T1000 (cell line): ENCODE data around the gene PP2D1.
A peak's percentile ranks its signal among the peaks of the same experiment; 100 is the strongest.
"Not testable (repeated sequence)": the region's sequence is repeated elsewhere in the genome, so short reads cannot be mapped to it uniquely, and the experiment has no call there.

Experiments
- DNase-seq: peaks from one replicate; lab custom pipeline; 2025; ENCODE audit warnings: mixed read lengths; lab: John Stamatoyannopoulos, UW

PP2D1 gene, protein sequence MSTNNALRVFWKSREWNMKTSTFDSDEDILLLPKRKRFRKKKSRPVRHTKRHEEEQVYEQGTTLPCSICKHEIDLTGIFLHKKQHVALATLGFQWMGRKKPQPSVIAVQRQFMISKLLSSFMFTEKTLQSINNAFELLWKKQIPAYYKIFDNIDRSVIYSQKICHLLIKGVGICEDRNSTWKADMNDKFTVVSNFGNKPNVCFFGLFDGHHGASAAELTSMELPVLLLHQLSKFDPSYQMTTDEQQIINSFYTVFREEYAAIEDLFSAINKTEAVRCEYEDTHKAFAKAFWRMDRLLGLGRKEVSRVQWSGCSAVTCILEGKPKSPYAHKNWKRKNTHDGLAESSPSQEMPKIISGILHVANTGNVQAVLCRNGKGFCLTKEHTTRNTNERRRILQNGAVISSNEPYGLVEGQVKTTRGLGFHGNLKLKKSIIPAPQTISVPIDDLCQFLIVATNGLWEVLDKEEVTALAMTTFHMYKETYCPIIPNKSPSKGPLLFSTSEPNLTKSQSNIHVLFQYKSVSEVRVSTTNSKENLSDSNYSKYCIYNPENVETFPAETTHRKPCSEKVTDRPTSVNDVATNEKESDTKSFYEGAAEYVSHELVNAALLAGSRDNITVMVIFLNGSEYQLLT

DNA sequence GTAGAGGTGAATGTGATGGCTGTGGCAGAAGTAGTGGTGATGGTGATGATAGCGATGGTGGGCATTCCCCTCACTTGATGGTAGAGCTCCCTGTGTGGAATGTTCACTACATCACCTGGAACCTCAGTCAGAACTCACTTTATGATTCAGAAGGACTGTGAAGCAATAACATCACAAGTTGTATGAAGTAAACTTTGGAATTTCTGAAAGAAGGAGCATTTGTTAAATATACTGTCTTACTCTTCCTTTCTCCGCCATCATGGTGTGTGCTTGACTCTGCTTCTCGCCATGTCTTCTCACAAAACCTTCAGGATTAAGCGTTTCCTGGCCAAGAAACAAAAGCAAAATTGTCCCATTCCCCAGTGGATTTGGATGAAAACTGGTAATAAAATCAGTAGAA lies at the start of gene PP2D1:
TSS of gene PP2D1 (minus strand) at position 101 of the 400 bp plus-strand sequence. CDS start 192 bp downstream, outside the sequence.
- DNase-seq: no peak

GRCh38 chr3:20060974-20061685 lies 49.1 kb upstream of the PP2D1 start:
- no peak for DNase-seq

DNA sequence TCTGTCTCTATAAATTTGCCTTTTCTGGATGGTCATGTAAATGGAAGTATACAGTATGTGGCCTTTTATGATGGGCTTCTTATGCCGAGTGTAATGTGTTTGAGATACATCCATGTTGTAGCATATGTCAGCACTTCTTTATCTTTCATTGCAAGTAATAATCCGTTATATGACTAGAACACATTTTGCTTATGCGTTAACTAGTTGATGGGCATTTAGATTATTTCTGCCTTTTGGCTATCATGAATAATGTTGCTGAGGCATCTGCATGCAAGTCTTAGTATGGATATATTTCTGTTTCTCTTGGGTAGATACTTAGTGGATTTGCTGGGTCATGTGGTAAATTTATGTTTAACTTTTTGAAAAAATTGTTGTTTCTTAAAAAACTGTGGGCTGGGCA lies 47.9 kb upstream of the PP2D1 start:
- DNase-seq: no peak

- DNase-seq: no peak
Observed at GRCh38 chr3:20057612-20058180, 45.6 kb upstream of the PP2D1 start.

DNA sequence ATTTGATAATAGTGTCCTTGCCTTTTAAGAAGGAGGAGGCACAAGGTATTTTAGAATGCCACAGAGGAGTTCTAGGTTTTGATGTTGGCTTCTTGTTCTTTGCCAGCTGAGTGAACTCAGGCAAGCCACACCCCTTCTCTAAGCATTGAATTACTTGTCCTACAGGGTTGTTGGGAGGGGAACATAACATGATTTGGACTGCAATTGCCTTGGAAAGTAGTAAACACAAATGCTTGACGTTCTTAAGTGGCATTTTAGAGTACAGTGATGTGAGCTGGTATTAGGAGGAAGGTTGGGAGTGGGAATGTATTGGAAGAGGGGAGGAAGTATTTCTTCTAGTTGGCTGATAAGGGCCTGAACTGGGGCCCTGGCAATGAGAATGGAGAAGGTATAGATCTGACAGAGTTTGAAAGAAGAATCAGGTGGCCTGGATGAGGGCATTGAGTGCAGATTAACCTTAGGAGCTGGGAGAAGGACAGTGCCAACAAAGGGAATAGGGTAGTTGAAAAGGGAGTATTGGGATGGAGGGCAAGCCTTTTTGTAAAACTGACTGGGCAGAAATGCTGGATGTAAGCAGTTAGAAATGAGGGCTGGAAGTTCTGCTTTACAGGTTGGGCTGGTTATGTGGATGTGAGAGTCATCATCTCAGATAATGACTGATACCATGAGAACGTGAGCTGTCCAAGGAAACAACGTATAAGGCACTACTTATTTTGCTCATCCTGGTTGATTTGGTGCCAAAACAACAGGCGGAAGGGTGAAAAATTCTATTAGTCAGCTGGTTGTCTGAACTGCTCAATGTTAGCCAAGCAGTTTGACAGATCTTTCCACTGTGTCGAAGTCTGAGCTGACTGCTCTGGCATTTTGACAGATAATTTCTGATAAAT lies 44.9 kb upstream of the PP2D1 start:
- no peak for DNase-seq

DNA sequence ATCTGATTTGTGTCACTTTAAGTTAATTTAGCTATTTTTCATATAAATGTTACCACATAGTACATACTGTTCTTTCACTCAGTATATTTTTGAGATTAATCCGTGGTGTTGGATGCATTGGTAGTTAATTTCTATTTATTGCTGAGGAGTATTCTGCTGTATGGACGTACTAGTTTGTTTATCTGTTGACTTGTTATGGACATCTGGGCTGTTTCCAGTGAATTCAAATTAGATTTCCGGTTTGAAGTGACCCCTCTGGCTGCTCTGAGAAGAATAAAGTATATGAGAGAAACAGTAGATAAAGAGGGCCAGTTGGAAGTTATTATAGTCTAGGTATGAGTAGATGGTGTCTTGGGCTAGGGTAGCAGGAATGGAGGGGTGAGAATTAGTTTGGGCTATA lies 43.8 kb upstream of the PP2D1 start:
- DNase-seq: no peak

- no peak for DNase-seq
Observed at GRCh38 chr3:20055020-20055775, 43.1 kb upstream of the PP2D1 start.

- DNase-seq: peak; percentile 80
Observed at GRCh38 chr3:20054549-20054987, 42.5 kb upstream of the PP2D1 start.

- DNase-seq: no peak
Observed at GRCh38 chr3:20052851-20053250, 40.8 kb upstream of the PP2D1 start.

DNA sequence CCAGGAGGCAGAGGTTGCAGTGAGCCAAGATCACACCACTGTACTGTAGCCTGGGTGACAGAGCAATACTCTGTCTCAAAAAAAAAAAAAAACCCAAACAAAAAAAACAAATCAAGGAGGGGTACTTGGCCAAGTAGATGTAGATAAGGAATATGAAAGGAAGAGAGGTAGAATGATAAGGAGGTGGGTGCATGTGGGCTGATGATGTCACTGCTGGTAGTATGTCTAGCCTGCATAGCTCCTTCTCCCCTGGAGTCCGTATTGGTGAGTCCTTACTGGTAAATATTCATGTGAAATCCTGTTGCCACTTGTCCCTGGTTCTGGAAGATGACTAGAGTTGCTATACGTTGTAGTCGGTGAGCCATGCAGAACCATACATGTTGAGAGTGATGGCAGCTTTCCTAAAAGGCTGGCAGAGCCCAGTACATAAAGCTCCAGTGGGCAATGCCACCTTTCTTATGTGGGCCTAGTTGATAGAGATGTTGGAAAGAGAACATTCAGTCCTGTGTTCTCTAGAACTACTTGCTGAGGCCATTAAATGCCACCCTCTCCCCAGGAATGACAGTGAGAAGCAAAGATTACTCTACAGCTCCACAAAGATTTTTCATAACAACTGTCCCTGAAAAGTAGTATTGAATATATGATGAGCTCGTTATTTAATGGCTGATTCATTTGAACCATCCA lies 39.2 kb upstream of the PP2D1 start:
- DNase-seq: no peak

GRCh38 chr3:20047976-20048883 lies 36.2 kb upstream of the PP2D1 start:
- no peak for DNase-seq

GRCh38 chr3:20047341-20047779 lies 35.3 kb upstream of the PP2D1 start:
- no peak for DNase-seq

DNA sequence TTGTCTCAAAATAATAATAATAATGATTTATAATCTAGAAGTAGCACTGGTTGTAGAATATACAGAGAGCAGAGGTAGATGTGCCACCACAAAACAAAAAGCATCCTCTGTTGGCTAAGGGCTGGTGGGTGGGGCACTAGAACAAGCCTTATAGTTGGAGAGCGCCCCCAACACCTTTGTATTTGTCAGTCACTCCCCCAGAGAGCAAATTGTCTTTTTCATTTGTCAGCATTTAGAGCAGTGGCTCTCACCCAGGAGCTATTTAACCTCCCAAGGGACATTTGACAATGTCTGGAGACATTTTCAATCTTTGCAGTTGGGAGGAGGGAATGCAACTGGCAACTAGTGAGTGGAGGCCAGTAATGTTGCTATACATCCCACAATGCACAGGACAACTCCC lies 34.5 kb upstream of the PP2D1 start:
- no peak for DNase-seq

- not testable (repeated sequence) for DNase-seq
Observed at GRCh38 chr3:20045141-20045540, 33.1 kb upstream of the PP2D1 start.

DNA sequence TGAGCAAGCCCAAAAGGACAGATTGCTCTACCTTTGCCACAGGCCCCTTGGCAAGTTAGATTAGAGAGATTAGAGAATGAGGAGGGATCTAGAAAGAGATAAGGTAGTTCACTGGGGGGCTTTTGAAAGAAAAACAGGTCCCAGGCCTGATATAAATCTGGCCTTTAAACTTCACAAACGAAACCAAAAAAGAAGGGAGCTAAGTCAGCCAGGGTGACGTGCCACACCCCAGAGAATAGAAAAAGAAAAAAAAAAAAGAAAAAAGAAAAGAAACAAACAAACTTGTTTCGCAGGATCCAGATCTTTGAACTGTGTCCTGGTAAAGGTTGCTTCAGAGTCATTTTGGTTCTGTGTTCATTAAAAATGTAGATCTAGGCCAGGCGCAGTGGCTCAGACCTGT lies 31.8 kb upstream of the PP2D1 start:
- no peak for DNase-seq

DNA sequence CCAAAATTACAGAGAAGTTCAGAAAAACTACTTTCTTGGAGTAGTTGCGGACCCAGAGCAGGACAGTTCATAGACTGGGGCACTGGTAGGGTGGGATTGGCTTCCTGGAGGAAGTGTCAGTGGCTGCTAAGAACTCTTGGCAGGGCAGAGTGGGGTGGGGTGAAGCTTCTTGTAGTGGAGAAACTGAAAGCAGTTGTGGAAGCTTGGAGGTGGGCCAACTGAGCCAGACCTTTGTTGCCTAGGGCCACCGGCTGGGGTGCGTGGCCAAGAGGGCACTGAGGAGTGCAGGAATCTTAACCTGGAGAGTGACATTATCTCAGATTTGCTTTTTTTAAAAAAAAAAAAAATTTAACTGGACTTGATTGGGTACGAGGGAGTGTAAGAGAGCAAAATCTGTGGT lies 31.3 kb upstream of the PP2D1 start:
- no peak for DNase-seq

DNA sequence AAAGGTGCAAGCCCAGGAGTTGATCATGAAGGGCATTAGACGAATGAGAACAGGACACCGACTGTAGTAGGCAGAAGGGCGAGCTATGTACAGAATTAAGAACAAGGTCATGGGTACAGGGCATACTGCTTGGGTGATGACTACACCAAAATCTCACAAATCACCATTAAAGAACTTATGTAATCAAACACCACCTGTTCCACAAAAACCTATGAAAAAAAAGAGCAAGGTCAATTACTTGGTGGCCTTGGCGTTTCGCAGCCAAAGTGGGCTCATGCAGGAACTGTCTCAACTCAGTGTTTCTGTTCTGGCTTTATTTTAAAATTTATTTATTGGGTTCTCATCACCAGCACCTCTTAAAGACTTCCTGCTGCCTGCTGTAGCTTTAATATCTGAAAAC lies 30.3 kb upstream of the PP2D1 start:
- no peak for DNase-seq

DNA sequence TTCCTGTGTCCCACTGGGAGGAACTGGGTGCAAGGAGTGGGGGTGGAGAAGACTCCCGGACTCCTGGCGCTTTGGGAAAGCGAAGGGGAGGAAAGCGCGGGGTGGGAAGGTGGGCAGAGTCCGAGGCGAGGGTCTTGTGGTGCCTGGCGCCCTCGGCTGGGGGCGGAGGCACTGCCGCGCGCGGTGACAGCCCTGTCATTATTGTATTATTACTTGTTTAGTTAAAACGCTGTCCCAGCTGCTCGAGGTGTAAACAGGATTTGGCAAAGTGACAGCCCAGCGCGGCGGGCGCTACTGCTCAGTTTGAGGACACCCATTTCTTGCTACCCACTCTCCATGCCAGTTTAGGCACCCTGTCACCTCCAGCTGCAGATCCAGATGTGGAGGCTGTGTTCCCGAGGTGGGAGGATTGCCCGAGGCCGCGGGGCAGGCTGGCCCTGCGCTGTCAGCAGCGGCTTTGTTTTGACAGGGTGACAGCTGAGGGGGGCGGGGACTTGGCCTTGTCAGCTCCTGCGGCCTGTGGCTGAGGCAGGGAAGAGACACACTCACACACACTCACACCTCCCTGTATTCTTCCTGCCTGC lies 29.2 kb upstream of the PP2D1 start:
- DNase-seq: peak; percentile 60
